ENCODE results near the gene SLC1A7.

SLC1A7 gene

DNA sequence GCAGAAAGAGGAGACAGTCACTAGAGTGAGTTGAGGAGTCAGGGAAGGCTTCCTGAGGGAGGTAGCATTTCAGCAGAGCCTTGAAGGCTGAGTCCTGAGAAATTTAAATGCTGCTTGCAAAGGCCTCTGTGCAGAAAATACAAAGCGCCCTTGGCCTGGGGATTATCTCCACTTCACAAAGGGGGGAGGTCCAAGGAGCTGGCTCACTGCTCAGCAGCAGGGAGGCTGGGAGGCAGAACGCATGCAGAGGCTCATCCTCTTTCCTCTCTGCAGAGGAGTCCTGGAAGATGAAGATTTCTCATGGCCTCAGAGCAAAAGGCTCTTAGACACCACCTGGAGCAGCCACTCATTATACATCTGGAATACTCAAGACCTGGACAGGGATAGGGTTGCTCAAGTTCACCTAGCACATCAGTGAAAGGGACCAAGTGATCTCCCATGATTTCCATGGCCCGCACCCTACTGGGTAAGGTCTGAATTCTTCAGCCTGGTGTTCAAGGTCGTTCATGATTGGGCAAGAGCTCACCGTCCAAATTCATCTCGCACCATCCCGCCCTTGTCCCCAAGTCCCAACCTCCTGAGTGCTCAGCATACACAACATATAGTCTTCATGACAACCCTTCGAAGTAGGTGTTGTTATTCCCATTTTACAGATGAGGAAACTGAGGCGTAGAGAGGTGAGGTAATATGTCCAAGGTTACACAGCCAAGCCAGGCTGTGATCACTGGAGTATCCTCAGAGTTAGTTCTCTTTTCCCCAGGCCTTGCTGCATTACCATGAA is 9.0 kb downstream of the SLC1A7 start:
- DNase-seq (ENCODE audit: low read depth in 2 of 2) = no peak

DNA sequence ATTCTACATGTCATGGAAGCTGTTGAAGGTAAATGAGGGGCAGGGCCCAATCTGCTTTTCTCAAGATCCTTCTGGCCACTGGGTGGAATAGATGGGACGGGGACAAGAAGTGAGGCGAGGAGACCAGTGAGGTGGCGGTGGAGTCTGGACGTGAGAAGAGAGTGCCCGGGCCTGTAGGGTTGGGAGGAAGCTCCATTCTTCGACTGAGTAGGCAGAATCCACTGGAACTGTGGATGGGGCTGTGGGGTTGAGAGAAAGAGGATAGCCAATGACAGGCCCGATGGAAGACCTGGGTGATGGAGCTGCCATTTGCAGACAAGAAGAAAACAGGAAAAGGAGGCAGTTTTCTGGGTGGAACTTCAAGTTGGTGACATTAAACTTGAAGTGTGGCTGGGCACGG is 10.3 kb downstream of the SLC1A7 start:
- no peak for DNase-seq (ENCODE audit: low read depth in 2 of 2)

DNA sequence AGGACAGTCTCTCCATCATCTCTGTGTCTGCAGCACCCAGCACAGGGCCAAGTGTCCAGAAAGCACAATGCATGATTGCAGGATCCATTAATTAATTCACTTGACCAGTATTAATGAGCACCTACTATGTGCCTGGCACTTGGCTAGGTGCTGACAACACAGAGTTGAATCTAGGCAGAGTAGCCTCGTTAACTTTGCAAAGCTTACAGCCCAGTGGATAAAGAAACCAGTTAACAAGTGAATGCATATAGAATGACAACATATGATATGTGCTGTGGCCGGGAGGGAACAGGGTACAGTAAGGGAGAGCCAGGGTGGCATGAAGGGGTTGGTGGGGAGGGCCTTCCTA is 10.9 kb downstream of the SLC1A7 start:
- DNase-seq (ENCODE audit: low read depth in 2 of 2) = no peak

DNA sequence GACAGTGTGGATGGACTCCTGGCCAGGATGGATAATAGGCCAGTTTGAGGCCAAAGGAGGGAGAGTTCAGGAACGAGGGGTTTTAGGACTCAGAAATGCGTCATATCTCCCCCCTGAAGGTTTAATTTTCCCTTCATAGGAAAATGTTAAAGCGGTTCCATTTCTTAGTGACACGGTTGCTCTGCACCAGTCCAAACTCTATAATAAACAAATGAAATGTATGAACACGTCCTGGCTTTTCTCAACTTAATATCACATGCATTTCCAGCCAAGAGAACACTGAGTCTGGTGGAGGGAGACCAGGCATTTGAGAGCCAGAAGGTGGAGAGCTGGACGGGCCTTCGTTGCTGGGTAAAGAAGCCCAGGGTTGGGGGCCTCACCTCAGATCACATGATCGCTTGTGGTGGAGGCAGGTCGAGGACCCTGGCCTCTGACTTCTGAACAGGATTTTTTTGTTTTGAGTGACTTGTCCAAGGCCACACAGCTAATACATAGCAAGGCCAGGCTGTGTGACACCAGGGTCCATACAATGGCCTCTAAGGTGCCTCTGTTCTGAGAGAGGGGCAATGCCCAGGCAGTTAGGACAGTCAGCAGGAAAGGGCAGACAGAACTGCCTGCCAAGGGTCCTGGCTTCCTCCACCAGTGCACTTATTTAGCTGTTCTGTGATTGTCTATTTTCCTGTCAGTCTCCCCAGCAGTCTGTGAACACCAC is 11.4 kb downstream of the SLC1A7 start:
- DNase-seq (ENCODE audit: low read depth in 2 of 2) = no peak

DNA sequence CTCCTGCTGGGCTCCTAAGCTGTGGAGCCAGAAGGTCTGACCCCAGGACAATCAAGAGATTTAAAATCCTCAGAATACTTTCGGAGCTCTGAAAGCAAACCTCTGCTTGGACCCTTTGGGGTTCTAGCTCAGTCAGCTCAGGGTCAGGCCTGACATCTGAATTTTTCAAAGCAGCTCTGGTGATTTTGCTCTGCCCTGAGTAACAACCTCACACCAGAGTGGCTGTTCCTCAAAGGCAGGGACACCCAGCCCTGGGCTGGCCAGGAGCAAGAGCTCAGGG is 11.9 kb downstream of the SLC1A7 start:
- no peak for DNase-seq (ENCODE audit: low read depth in 2 of 2)

DNA sequence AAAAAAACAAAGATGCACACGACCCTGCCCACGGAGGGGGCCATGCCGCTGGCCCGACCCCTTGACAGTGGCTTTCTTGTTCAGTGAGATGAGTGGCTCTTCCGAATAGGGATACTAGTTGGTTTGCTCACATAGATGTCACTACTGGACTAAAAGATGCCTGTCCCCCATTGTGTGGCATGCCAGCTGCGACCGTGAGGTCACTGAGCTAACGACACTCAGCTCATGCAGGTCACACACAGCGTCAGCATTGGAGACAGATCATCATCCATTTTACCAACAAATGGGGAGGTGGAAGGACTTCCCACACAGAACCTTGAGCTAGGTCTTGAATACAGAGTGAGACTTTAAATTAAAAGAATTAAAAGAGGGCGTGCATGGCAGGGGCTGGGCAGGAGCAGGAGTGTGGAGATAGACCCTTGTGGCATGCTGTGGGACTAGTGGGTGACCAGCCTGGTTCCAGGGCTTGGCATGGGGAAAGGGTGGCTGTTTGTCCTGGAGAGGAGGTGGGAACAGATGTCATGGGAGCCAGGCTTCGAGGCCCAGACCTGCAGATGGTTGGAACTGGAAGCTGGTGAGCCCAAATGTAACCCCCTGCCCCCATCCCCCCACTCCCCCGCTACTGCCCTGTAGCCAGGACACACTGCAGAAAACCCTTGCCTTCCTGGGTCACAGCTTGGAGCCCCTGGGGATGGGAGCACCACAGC is 12.4 kb downstream of the SLC1A7 start:
- no peak for DNase-seq (ENCODE audit: low read depth in 2 of 2)

DNA sequence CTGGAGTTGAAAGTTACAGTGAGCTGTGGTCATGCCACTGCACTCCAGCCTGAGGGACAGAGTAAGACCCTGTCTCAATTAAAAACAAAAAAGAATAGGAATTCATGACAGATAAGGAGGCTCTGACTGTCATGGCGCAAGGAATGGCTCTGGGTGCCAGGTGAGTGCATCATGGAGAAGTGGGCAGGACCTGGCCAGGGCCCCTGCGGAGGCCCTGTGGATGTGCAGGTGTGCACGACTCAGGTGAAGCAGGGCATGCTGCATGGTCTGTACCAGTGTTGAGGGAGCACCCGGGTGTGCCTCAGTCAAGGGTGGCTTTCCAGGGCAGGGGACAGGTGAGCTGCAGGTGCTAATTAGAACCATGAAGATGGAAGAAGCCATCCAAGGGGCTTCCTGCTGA is 14.0 kb downstream of the SLC1A7 start:
- DNase-seq (ENCODE audit: low read depth in 2 of 2) = no peak

DNA sequence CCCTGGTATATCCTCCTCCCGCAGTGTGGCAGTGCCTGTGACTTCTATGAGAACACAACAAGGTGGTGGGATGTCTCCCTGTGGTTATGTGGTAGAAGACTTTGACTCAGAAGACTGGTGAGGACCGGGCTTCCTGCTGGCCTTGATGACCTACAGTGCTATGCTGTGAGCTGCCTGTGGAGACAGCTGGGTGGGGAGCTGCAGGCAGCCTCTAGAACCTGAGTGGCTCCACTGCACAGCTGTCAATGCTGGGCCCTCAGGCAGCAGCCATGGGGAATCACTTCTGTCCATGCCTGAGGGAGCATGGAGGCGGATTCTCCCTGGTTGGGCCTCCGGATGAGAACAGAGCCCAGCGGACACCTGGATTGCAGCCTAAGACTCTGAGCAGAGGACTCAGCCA is 14.9 kb downstream of the SLC1A7 start:
- DNase-seq (ENCODE audit: low read depth in 2 of 2) = no peak

DNA sequence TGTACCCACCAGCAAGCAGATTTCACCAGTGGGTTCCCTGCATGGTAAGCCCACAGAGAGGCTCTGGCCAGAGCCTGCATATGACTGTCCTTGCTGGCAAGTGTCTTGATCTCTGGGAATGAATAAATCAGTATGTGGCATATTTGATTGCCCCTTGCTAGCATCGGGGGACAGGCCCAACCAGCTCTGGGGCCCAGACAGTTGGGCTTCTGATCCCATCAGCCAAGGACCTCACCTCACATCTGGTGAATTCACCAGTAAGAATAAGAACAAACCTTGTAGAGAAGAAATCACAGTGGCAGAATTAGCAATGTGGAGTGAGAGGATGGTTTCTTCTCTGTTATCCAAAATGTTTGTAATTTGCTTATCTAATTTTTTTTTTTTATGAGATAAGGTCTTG is 15.9 kb downstream of the SLC1A7 start:
- DNase-seq (ENCODE audit: low read depth in 2 of 2) = no peak

DNA sequence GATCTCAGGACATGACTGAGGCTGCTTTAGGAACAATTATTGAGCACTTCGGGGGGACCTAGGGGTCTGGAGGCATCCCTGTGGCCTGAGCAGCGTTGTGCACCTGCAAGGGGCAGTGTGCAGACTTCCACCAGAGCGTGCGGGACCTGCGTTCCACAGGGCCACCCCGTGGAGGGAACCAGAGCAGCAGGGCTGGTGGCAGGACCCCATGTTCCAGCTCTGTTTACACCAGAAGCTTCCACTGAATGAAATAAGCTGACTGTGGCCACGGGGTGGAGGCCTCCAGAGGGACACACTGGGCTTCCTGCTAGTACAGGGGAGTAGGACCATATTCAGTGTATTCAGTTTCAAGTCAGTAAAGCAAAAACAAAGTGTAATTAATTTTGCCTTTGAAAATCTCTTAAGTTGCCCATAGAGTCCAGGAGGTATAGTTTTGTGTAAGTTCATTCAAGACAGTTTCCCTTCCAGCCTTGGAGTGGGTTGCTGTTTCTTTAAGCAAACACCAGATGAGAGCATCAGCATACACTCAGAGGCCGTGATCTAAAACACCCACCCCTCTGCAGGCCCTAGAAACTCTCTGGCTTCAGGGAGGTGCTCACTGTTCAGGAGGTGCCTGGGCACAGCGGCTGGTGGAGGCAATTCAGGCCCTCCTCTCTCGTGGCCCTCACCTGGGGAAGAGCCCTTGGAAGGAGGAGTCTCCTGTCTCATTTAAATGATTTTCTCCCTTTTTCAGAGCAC is 16.6 kb downstream of the SLC1A7 start:
- DNase-seq (ENCODE audit: low read depth in 2 of 2) = no peak

DNA sequence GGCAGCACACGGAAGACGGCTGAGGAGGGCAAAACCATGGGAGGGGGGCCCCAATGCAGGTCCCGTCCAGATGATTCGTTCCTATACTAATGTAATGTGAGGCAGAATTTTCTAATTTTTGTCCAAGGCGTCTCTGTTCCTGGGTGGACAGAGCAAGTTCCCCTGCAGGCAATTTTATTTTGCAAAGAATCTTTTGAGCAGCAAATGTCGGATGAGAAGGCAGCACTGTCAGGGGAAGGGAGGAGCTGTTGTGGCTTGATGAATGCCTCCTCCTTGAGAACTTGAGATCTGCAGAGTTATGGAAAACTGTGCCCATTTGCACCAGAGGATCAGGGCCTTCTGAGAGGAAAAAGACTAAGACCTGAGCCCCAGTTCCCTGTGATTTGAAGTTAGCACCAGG is 17.3 kb downstream of the SLC1A7 start:
- DNase-seq (ENCODE audit: low read depth in 2 of 2) = no peak

DNA sequence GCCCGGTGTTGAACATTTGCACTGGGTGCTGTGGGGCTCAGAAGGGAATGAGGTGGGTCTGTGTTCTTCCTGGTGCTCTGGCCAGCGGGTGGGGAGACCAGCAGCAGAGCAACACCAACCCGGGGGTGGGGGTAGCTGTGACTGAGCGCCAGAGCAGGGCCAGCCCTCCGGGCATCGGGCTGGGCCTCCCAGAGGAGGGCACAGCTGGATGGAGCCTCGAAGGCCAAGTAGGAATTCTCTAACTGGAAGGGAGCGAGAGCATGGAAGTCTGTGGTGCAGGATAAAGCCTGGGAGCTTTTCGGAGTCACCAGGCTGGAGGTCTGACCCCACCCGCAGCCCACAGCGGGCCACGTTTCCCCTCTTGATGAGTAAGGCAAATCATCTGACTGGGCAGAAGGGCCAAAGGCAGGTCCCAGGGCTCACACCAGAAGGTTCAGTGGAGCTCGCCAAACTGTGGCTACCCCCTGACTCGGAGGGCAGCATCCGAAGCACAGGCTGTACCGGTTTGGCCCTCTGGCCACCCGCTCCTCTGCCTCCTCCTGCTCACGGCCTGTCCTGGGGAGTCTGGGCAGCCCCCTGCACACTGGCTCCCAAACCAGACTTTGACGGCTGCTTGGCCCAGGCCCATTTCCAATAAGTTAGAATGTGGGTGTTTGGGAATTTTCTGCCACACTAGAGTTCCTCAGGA is 18.8 kb downstream of the SLC1A7 start:
- no peak for DNase-seq (ENCODE audit: low read depth in 2 of 2)

DNA sequence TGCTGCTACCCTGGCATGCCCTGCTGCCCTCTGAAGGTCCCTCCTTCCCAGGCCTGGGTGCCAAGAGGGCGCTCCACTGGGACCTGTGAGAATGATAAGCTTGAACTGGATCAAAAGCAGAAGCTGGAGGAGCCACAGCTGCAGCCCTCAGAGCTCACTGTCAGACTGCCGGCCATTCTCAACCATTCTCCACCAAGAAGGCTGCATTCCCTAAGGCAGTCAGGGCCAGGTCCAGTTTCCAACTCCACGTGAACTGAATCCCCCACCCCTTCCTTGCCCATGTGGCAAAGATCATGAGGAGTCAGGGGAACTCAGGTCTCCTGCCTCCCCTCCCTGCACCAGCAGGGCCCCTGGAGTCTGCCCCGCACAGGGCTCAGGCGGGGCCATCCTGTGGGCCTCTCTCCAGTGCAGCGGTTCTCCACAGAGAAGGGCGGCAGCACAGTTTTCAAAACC is 19.5 kb downstream of the SLC1A7 start:
- no peak for DNase-seq (ENCODE audit: low read depth in 2 of 2)

DNA sequence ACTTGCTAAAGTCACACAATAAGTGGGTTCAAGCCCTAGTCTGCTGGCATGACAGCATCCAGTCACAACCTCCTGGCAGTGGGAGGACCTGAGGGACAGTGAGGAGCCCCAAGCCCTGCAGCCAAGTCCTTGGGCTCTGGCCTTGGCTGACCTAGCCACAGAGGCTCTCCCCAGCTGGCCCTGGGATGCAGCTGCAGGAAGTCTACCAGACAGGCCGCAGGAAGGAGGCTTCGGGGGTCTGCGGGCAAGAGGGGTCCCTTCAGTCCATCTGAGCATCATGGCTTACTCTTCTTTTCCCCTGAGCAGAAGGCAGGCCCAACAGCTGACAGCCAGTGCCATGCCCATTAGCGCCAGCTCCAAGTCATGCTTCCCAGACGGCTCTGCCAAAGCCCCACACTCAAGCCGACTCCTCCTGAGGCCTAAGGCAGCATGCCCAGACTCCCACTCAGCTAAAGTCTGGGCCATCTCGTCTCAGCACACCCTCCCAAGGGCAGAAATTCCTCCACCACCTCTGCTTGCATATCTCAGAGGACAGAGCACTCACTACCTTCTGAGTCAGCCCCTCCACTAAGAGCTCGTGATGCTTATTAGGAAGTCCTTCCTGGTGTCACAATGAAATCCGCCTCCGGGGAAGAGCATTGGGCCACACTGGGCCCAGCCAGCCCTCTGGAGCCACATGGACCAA is 20.1 kb downstream of the SLC1A7 start:
- DNase-seq (ENCODE audit: low read depth in 2 of 2) = no peak

DNA sequence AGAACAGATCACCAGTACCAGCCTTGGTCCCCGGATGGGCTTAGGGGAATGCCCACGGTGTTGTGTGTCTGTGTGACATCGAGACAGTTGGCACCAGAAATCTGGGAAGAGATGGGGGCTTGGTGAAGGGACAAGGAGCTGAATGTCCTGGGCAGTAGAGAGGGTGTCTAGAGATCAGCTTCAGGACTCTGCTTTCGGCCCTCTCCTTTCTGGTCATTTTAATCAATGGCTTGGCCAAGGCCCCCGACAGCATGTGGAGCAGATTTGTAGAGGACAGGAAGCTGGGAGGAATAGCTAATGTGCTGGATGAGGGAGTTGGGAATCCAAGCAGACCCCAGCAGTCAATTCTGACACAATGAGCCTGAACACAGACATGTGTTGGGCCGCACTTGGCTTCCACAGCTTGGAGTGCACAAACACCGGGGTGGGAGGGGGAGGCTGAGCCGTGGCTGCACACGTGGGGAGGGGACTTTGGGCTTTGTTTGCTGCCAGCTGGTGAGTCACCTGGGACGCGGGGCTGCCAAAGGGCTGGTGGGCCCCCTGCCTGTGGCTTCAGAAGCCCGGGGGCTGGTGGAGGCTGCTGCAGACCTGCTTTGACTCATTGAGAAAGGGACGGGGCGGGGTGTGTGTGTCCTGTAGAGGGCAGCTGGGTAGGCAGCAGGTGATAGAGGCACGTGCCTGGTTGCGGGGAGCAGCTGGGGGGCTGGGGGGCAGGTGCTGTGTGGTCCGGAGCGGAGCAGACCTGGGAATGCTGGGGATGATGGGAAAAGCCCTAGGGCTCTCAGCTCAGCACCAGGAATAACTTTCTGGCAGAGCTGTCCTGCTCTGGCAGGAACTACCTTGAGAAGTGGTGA is 20.9 kb downstream of the SLC1A7 start:
- DNase-seq (ENCODE audit: low read depth in 2 of 2) = no peak

DNA sequence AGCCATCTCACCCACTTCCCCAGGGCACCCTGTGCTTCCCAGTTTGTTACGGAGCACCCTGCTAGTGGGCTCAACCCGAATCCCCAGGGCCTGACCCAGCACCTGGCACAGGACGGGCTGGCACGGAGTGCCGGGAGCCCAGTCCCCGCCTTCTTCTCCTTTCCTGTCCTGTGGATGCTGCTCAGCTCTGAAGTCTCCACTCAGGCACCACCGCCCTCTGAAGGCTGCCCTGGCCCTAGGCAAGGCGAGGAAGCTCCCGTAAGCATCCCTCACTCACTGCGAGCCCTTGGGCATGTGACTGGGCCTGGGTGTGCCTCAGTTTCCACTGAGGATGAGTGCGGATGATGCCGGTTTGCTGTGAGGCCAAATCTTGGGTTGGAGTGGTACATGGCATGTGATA is 21.8 kb downstream of the SLC1A7 start:
- DNase-seq (ENCODE audit: low read depth in 2 of 2) = no peak

DNA sequence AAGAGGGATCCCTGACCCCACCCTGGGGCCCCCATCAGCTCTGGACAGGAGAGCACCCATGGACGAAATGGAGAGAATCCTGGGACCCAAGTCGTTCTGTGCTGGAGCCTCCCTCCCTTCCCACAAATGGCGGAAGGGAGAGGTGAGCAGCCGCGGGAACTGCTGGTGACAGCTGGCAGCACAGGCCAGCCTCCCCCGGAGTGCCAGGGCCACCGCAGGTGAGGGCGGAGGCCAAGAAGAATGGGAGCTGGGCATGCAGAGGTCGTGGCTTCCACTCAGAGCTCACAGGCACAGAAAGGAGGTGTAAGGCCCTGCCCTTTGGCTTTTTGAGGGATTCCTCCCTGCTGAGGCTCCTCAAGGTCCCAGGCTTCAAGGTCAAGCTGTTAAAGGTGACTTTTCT is 24.6 kb downstream of the SLC1A7 start:
- DNase-seq (ENCODE audit: low read depth in 2 of 2) = no peak

DNA sequence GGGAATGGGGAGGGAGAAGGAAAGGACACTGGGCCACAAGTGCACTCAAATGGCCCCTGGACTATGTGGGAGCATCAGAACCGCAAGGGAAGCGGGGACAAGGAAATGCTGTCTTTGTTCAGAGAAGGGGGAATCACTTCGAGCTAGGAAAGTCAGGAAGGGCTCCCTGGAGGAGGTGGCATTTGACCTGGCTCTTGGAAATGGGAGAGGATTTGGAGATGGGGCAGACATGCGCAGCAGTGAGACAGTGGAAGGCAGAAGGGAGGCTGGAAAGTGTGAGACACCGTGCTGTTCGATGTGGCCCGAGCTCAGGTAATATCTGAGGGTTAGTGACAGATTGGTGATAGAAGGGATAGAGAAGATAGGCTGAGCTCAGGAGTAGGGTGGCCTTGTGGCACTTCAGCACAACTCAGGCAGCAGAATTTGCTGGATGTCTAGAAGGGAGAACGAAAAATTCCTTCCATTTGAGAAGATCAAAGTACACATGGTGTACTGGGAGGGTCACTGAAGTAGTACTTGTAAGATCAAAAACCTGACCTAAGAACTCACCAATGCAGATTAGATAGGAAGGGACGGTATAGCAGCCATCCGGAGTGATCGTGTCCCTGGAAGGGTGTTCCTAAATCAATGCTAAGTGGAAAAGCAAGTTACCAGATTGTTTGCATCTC is 25.4 kb downstream of the SLC1A7 start:
- no peak for DNase-seq (ENCODE audit: low read depth in 2 of 2)

DNA sequence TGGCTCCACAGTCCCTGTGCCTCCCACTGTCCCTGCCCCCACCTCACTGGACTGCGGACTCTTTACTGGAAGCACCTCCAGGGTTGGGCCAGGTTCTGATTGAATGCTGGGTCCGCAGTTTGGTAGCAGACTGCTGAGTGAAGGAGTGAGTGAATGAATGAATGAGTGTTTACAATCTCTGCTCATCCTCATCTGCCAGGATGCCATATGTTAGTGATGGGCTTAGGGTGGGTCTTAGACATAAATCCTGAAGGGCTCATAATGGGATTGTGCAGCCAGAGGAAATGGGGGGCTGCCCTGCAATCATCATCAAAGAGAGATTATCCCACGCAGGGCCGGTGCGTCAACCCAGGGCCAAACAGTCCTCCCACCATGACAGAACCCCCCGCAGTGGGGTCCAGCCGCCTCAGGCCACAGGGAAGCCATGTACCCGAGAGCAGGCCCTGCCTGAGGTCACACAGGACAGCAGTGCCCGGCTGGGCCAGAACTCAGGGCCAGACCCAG is 26.1 kb downstream of the SLC1A7 start:
- DNase-seq (ENCODE audit: low read depth in 2 of 2) = no peak

Measured in stimulated activated CD4-positive, alpha-beta T cell treated with anti-CD3 and anti-CD28 coated beads, Interleukin-4, amount 100 ng/mL, for 48 hours (primary cell).